ENCODE measurements around the gene MPC1. TPM values are rescaled to one million over a fixed set of nuclear protein-coding genes. Genes with fewer than 3 reads are reported as not detected.
"Not testable (repeated sequence)": the region's sequence is repeated elsewhere in the genome, so short reads cannot be mapped to it uniquely, and the experiment has no call there.

MPC1 gene
- total RNA-seq, 2 donors from 2014 or later = 50.9 to 66.3 TPM

- intact Hi-C loops (cut with DNase I) = no loop called here
- no peak for DNase-seq (ENCODE audit: low spot score)
Measured at GRCh38 chr6:166410426-166410935, 27.7 kb upstream of the MPC1 start.

GRCh38 chr6:166408936-166409755 is 26.4 kb upstream of the MPC1 start:
- DNase-seq (ENCODE audit: low spot score) = no peak
- intact Hi-C loops (cut with DNase I) = no loop called here

DNA sequence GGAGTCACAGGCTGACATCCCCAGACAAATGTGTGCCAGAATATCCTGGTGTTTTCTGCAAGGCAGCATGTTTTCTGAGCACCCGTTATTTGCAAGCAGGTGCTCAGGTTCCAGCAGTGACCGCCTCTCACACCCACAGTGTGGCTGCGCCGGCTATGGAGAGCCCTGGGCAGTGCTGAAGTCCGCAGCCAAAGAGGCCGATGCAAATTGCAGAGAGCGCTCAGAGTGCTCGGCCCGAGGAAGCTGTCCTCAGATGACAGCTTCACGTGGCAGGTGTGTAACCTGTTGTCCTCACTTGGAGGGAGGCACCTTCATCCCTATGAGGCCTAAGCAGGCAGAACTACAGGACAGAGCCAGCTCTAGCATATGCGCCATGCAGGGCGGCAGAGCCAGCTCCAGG is 23.5 kb upstream of the MPC1 start:
- no peak for DNase-seq (ENCODE audit: low spot score)
- intact Hi-C loops (cut with DNase I) = no loop called here

GRCh38 chr6:166405386-166405785 is 22.6 kb upstream of the MPC1 start:
- intact Hi-C loops (cut with DNase I) = no loop called here
- no peak for DNase-seq (ENCODE audit: low spot score)

DNA sequence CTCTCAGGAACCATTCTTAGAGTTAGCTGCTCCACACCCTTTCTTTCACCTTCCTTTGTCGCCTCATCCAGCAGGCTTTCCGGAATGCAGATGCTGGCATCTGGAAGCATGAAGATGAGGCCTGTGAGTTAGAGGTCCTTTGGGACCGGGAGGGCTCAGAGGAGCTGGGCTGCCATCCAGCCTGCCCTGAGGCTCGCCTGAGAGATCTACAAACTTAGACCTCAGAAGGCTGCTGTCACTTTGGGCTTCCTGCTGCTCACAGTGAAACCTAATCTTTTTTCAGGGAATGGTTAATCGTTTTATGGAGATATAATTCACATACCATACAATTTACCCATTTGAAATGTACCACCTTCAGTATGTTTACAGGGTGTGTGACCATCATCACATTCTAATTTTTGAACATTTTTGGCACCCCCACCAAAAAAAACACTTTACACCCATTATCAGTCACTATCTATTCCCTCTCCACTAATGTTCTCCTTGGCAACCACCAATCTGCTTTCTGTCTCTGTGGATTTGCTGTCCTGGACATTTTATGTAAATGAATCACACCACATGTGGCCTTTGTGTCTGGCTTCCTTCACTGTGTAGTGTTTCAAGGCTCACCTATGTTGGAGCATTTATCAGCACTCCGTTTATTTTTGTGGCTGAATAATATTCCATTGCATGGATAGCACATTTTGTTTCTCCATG is 20.0 kb upstream of the MPC1 start:
- no peak for DNase-seq (ENCODE audit: low spot score)
- intact Hi-C loops (cut with DNase I) = no loop called here

DNA sequence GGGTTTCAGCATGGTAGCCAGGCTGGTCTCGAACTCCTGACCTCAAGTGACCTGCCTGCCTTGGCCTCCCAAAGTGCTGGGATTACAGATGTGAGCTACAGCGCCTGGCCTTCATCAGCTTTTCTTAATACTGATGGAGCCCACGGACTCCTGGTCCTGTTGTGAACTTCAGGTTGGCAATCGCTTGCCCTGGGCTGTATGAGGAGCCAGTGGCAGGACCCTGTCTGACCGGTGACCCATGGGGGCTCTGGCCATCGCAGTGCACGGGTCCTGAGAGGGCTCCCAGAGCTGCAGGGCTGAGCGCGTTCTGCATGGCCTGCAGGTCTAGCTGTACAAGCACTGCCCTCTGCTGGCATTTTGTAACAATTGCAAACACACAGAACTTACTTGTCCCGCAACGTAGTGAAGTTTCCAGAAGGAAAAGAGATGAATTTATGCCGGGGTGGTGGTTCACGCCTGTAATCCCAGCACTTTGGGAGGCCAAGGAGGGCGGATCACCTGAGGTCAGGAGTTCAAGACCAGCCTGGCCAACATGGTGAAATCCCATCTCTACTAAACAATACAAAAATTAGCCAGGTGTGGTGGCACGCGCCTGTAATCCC is 18.0 kb upstream of the MPC1 start:
- intact Hi-C loops (cut with DNase I); DNase-seq (ENCODE audit: low spot score): not testable (repeated sequence)

DNA sequence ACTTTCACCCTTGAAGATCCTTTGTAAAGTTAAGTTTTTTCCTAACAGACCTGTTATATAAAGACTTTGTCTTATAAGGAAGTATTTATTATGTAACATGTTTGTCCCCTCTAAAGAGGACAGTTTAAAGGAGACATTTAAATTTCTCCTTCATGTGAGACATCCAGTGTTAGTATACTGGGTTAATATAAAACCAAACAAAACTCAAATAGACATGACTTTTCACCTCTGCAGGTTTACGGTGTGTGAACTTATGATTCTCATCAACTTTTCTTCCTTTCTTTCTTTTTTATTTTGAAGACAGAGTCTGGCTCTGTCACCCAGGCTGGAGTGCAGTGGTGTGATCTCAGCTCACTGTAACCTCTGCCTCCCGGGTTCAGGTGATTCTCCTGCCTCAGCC is 17.4 kb upstream of the MPC1 start:
- intact Hi-C loops (cut with DNase I) = no loop called here
- DNase-seq (ENCODE audit: low spot score) = no peak

DNA sequence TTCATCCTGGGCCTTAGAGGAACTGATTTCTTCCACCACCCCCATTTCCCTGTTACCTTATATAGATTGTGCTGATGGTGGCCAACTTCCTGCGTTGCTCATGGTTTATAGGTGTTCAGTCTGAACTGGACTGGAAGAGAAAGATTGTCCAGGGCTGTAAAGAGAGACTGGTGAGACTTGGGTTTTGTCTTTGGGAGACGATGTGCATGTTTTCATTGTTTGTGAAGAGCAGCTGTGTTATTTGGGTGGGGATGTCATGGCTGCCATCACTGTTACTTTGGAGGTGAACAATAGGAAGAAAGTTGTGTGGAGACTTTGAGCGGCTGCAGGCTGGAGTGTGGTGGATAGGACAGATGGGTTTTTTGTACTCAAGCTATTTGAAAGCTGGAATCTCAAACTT is 15.6 kb upstream of the MPC1 start:
- intact Hi-C loops (cut with DNase I) = loop anchor here in 1 of 2 donors (5.0 to 10.0 kb wide), 2 partner anchors 94 to 121 kb away; partner anchors contain the start of gene PRR18
- DNase-seq (ENCODE audit: low spot score) = no peak

DNA sequence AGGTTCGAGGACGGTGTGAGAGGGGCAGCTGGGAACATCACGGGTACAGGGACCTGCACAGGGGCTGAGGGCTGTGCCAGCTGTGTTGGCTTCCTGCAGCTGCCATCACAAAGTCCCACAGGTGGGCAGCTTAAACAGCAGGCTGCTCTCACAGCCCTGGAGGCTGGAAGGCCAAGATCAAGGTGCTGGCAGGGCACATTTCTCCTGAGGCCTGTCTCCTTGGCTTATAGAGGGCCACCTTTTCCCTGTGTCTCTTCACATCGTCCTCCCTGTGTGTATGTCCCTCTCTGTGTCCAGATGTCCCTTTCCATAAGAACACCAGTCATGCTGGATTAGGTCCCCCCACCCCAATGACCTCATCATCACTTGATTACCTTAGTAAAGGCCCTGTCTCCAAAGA is 15.1 kb upstream of the MPC1 start:
- intact Hi-C loops (cut with DNase I) = loop anchor here (2.0 to 10.0 kb wide), 3 partner anchors 85 to 121 kb away; partner anchors contain the start of gene PRR18 (in 1 of the 2)
- DNase-seq (ENCODE audit: low spot score) = no peak

- no peak for DNase-seq (ENCODE audit: low spot score)
- intact Hi-C loops (cut with DNase I) = loop anchor here (2.0 to 10.0 kb wide), 3 partner anchors 83 to 118 kb away; partner anchors contain the start of gene PRR18 (in 1 of the 2)
Measured at GRCh38 chr6:166395778-166396177, 13.0 kb upstream of the MPC1 start.

- DNase-seq (ENCODE audit: low spot score) = no peak
- intact Hi-C loops (cut with DNase I) = loop anchor here in 1 of 2 donors (5.0 to 10.0 kb wide), 2 partner anchors 91 to 118 kb away; partner anchors contain the start of gene PRR18
Measured at GRCh38 chr6:166395351-166395750, 12.6 kb upstream of the MPC1 start.

GRCh38 chr6:166394036-166394892 is 11.5 kb upstream of the MPC1 start:
- intact Hi-C loops (cut with DNase I) = loop anchor here in 1 of 2 donors (10.0 kb wide), 1 partner anchor 89 kb away; the partner anchor contains the start of gene PRR18
- DNase-seq (ENCODE audit: low spot score) = no peak

DNA sequence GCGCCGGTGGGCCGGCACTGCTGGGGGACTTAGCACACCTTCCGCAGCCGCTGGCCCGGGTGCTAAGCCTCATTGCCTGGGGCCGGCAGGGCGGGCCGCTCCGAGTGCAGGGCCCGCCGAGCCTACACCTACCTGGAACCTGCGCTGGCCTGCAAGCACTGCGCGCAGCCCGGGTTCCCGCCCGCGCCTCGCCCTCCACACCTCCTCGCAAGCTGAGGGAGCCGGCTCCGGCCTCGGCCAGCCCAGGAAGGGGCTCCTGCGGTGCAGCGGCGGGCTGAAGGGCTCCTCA is 10.7 kb upstream of the MPC1 start:
- intact Hi-C loops (cut with DNase I) = loop anchor here in 1 of 2 donors (10.0 kb wide), 1 partner anchor 89 kb away; the partner anchor contains the start of gene PRR18
- DNase-seq (ENCODE audit: low spot score) = no peak

DNA sequence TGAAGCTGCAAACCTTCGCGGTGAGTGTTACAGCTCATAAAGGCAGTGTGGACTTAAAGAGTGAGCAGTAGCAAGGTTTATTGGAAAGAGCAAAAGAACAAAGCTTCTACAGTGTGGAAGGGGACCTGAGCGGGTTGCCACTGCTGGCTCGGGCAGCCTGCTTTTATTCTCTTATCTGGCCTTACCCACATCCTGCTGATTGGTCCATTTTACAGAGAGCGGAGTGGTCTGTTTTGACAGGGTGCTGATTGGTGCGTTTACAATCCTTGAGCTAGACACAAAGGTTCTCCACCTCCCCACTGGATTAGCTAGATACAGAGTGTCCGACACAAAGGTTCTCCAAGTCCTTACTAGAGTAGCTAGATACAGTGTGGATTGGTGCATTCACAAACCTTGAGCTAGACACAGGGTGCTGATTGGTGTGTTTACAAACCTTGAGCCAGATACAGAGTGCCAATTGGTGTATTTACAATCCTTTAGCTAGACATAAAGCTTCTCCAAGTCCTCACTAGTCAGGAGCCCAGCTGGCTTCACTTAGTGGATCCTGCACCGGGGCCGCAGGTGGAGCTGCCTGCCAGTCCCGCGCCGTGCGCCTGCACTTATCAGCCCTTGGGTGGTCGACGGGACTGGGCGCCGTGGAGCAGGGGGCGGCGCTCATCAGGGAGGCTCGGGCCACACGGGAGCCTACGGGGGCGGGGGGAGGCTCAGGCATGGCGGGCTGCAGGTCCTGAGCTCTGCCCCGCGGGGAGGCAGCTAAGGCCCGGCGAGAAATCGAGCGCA is 10.2 kb upstream of the MPC1 start:
- intact Hi-C loops (cut with DNase I) = loop anchor here in 1 of 2 donors (10.0 kb wide), 1 partner anchor 88 kb away; the partner anchor contains the start of gene PRR18
- DNase-seq (ENCODE audit: low spot score) = not testable (repeated sequence)

DNA sequence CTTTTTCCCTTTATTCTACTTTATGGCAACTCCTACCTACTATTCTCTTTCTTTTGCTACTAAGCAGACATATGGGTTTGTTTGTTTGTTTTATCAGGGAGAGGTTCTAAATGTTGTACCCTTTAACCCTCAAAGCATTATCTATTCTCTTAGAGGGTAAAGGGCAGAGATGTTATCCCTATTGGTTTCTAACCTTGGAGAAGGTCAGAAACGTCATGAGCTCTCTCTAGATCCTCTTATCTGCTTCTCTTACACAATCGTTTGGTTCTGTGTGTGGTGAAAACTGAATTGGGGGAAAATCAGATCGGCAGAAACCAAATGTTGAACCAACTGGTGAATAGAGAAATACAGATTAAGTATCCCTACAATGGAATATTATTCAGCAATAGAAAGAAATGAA is 6.4 kb upstream of the MPC1 start:
- intact Hi-C loops (cut with DNase I) = no loop called here
- no peak for DNase-seq (ENCODE audit: low spot score)

- intact Hi-C loops (cut with DNase I) = no loop called here
- no peak for DNase-seq (ENCODE audit: low spot score)
Measured at GRCh38 chr6:166388290-166389004, 5.7 kb upstream of the MPC1 start.

DNA sequence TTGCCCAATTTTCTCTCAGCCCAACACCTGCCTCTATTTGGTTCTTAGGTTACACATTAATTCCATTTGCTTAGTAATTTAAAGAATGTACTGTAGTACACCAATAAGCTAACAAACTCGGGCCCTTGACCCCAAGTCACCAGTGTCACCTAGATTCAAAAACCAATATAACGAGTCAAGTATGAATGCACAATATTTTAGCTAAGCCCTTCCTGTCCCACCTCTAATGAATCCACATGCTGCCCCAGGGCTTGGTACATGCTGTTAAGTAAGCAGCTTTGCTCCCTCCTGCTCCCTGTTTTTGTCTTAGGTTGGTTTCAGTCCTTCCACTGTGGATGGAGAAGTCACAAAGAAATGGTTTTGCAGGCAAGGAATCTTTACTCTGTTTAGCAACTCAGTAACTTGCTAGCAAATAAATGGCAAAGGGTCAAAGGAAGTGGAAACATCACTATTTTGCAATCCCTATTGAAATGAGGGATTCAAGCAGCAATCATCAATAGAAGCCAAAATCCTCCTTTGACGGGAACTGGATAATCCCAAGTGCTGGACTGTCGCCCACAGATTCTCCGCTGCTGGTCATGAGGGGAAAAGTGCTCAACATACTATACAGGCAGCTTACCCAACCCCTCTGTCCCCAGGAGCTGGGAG is 5.0 kb upstream of the MPC1 start:
- intact Hi-C loops (cut with DNase I) = loop anchor here in 1 of 2 donors (2.0 kb wide), 1 partner anchor 569 kb away; the partner anchor contains the start of gene RNASET2
- no peak for DNase-seq (ENCODE audit: low spot score)

Measured in posterior vena cava (tissue), 2 donors.